UCSD-AML1 (cell line): ENCODE data around the gene FAM237A.

Source experiments
- DNase-seq: peaks from one replicate; lab custom pipeline; 2025; ENCODE audit not compliant: unreplicated experiment; lab: John Stamatoyannopoulos, UW

FAM237A gene

DNA sequence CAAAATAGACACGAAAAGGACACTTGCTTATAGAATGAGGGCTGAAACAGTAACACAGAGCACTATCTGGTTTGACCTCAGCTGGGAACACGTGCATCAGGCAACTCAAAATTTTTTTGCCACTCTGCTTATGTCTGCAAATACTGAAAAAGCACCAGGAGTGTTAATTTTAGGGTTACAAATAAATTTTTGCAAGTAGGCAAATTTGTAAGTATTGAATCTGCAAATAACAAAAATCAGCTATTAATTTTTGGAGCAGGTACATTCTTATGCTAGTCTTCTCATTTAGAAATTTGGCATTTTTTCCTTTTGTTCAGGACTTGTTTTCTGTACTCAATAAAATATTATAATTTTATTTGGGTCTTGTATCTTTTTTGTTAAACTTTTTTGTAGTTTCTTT lies 46.2 kb downstream of the FAM237A start:
- no peak for DNase-seq

- DNase-seq: no peak
These were observed 46.7 kb downstream of the FAM237A start for GRCh38 chr2:206688990-206689389.

- DNase-seq: no peak
These were observed 50.7 kb downstream of the FAM237A start for GRCh38 chr2:206692971-206693370.

- DNase-seq: no peak
These were observed 51.3 kb downstream of the FAM237A start for GRCh38 chr2:206693399-206694137.

DNA sequence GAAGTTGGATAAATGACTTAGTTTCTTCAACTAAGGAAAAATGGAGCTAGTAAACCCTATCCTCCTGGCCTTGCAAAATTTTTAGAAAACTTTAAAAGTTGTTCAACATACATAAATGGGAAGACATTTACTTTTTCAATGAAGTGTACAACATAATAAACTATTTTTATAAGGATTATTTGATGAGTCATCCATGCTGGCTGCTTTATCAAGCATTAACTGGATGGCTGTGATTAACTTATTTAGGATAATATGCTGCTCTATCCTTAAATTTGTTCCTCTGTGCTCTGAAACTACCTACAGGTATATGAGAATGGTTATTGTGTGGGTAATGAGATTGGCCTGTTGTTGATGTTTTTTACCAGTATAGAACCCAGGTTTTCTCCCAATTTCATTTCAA lies 54.6 kb downstream of the FAM237A start:
- DNase-seq: no peak

- DNase-seq: no peak
These were observed 56.5 kb downstream of the FAM237A start for GRCh38 chr2:206698811-206699210.
